ENCODE measurements around the gene GAREM1. TPM values are rescaled to one million over a fixed set of nuclear protein-coding genes. Genes with fewer than 3 reads are reported as not detected.

GAREM1 gene
- total RNA-seq, 1 donor from 2014 or later = 8.7 TPM

DNA sequence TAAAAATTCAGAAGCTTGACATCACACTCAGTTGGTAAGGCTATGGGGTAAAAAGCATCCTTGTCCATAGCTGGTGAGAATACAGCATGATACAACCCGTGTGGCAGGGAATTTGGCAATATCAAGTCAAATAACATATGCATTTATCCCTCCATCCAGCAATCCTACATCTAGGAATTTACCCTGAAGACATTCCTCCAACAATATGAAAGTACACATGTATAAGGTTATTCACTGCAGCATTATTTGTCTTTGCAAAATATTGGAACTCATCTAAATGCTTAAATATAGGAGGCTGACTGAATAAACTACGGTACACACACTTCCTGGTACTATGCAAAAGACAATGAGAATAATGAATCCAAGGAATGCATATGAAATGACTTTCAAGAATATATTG, 179.9 kb downstream of the GAREM1 start:
- no peaks in the 10 kb centered on the region for H3K27me3 Mint-ChIP-seq (ENCODE audit: unreplicated experiment)
- H3K27ac Mint-ChIP-seq (ENCODE audit: unreplicated experiment) = no peak overlapping the region
- H3K4me3 Mint-ChIP-seq (ENCODE audit: unreplicated experiment) = no peak overlapping the region
- DNase-seq = no peak
- H3K36me3 Mint-ChIP-seq (ENCODE audit: unreplicated experiment) = no peaks in the 10 kb centered on the region
- H3K9me3 Mint-ChIP-seq (ENCODE audit: unreplicated experiment) = no peaks in the 10 kb centered on the region
- H3K4me1 Mint-ChIP-seq (ENCODE audit: low read depth, unreplicated experiment) = no peaks in the 10 kb centered on the region
- TF ChIP-seq, protein P1, sequence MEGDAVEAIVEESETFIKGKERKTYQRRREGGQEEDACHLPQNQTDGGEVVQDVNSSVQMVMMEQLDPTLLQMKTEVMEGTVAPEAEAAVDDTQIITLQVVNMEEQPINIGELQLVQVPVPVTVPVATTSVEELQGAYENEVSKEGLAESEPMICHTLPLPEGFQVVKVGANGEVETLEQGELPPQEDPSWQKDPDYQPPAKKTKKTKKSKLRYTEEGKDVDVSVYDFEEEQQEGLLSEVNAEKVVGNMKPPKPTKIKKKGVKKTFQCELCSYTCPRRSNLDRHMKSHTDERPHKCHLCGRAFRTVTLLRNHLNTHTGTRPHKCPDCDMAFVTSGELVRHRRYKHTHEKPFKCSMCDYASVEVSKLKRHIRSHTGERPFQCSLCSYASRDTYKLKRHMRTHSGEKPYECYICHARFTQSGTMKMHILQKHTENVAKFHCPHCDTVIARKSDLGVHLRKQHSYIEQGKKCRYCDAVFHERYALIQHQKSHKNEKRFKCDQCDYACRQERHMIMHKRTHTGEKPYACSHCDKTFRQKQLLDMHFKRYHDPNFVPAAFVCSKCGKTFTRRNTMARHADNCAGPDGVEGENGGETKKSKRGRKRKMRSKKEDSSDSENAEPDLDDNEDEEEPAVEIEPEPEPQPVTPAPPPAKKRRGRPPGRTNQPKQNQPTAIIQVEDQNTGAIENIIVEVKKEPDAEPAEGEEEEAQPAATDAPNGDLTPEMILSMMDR (IDR thresholded peaks at IDR 0.05; ENCODE audit: partially characterized antibody, unreplicated experiment) = no peak

DNA sequence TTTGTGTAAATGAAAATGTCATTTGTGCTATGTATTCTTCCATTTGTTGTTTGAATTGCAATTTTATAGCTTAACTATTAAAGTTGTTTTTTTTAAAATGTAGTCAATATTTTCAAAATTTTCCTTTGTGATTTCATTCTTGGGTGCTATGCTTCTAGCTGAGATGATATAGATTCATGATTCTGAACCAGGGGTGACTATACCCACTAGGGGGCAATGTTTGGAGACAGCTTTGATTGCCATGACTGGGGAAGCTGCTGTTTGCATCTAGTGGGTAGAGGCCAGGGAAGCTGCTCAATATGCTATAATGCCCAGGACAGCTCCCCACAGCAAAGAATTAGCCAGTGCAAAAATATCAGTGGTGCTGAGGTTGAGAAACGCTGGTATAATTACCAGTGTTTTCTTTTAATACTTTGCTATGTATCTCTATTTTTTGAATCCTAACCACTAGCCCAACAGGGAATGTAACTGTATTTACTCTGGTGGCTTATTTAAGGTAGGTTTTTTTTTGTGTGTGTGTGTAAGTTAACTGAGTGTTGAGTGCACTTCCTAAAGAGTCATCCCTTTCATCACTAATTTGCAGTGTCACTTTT, 181.1 kb downstream of the GAREM1 start:
- H3K27ac Mint-ChIP-seq (ENCODE audit: unreplicated experiment) = no peak overlapping the region

DNA sequence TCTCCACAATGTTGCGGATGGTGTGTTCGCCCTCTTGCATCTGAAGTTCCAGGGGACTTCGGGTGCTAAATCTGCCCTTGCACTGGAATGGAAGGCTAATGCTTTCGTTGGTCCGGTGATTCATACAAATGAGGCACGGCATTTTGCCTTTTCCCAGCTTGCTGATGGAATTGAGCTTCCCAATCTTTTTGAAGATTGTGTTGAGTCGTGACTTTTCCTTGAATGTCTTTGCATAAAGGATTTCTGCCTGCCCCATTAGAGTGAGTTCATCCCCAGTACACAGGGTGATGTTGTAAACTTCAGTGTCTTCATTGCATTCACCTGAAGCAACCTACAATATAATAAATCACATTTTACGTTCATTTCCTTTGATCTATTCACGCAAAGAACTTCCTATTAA, 182.8 kb downstream of the GAREM1 start:
- H3K9me3 Mint-ChIP-seq (ENCODE audit: unreplicated experiment) = no peaks in the 10 kb centered on the region
- no peaks in the 10 kb centered on the region for H3K4me1 Mint-ChIP-seq (ENCODE audit: low read depth, unreplicated experiment)
- TF ChIP-seq, protein P1 (IDR thresholded peaks at IDR 0.05; ENCODE audit: partially characterized antibody, unreplicated experiment) = no peak
- H3K36me3 Mint-ChIP-seq (ENCODE audit: unreplicated experiment) = no peaks in the 10 kb centered on the region
- H3K27ac Mint-ChIP-seq (ENCODE audit: unreplicated experiment) = no peak overlapping the region
- no peaks in the 10 kb centered on the region for H3K27me3 Mint-ChIP-seq (ENCODE audit: unreplicated experiment)
- no peak for DNase-seq
- H3K4me3 Mint-ChIP-seq (ENCODE audit: unreplicated experiment) = no peak overlapping the region

More for the DNA sequence above, 181.1 kb downstream of the GAREM1 start:
- Mint-ChIP-seq H3K4me3 (ENCODE audit: unreplicated experiment) (no peak overlapping the region), H3K27me3 (ENCODE audit: unreplicated experiment) (no peaks in the 10 kb centered on the region), H3K4me1 (ENCODE audit: low read depth, unreplicated experiment) (no peaks in the 10 kb centered on the region), H3K36me3 (ENCODE audit: unreplicated experiment) (no peaks in the 10 kb centered on the region), H3K9me3 (ENCODE audit: unreplicated experiment) (no peaks in the 10 kb centered on the region)
- peak; percentile 25 for DNase-seq
- TF ChIP-seq, protein P1 (IDR thresholded peaks at IDR 0.05; ENCODE audit: partially characterized antibody, unreplicated experiment) = peak; percentile 76

DNA sequence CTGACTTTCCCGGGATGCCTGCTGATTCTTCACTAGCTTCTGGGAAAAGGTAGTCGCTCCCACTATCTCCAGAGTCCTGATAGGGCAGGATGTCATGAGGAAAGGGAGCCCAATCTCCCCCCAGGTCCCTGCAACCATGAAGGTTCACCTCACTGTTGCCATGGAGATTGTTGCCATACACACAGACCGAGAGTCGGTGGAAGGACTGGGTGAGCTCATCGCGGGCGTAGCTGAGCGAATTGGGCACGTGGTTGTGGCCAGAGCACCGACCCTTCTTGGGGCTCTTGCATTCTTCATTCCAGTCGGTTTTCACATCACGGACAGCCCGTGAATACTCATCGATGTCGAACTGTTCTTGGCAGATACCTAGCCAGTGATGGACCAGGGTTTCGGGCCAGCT, 183.4 kb downstream of the GAREM1 start:
- no peak overlapping the region for H3K27ac Mint-ChIP-seq (ENCODE audit: unreplicated experiment)
- H3K4me3 Mint-ChIP-seq (ENCODE audit: unreplicated experiment) = no peak overlapping the region
- no peaks in the 10 kb centered on the region for H3K27me3 Mint-ChIP-seq (ENCODE audit: unreplicated experiment)
- TF ChIP-seq, protein P1 (IDR thresholded peaks at IDR 0.05; ENCODE audit: partially characterized antibody, unreplicated experiment) = no peak
- no peaks in the 10 kb centered on the region for H3K36me3 Mint-ChIP-seq (ENCODE audit: unreplicated experiment)
- no peak for DNase-seq
- no peaks in the 10 kb centered on the region for H3K9me3 Mint-ChIP-seq (ENCODE audit: unreplicated experiment)
- H3K4me1 Mint-ChIP-seq (ENCODE audit: low read depth, unreplicated experiment) = no peaks in the 10 kb centered on the region

DNA sequence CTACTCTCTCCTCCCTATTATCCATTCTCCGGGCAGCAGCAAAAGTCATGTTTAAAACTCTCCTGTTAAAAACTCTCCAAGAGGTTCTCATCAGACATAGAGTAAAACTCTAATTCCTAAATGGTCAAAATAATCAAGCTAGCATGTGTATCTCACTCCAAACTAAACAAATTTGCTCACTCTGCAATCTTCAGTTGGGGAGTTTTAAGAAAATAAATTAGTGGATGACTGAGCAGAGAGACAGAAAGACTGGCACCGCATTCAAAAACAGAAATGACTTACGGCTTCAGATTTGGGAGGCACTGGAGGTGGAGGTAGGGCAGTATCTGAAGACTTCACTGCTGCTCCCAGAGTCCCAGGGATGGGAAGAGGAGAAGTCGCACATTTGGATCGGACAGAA, 183.9 kb downstream of the GAREM1 start:
- no peaks in the 10 kb centered on the region for H3K4me1 Mint-ChIP-seq (ENCODE audit: low read depth, unreplicated experiment)
- H3K4me3 Mint-ChIP-seq (ENCODE audit: unreplicated experiment) = no peak overlapping the region
- H3K27me3 Mint-ChIP-seq (ENCODE audit: unreplicated experiment) = no peaks in the 10 kb centered on the region
- no peak overlapping the region for H3K27ac Mint-ChIP-seq (ENCODE audit: unreplicated experiment)
- H3K9me3 Mint-ChIP-seq (ENCODE audit: unreplicated experiment) = no peaks in the 10 kb centered on the region
- H3K36me3 Mint-ChIP-seq (ENCODE audit: unreplicated experiment) = no peaks in the 10 kb centered on the region
- no peak for DNase-seq
- TF ChIP-seq, protein P1 (IDR thresholded peaks at IDR 0.05; ENCODE audit: partially characterized antibody, unreplicated experiment) = no peak

Measured in glutamatergic neuron (in vitro differentiated cells).